HAP-1 (cell line): ENCODE data around the gene PNKD.

Source experiments
- DNase-seq, 2 experiments: peaks; one replicate each; pipeline ENCODE4 v3.0.0-alpha.2; 2016 to 2020; ENCODE audit warnings: low spot score in 2 of 2
- H3K27me3 ChIP-seq: fragments of 250-450 bp; sonication (Bioruptor Pico); 2 replicates; pipeline ENCODE4 v1.5.1; 2020; ENCODE audit warnings: low read depth, mild to moderate bottlenecking, moderate library complexity
- H3K36me3 ChIP-seq: fragments of 250-450 bp; sonication (Bioruptor Pico); replicated peaks from 2 replicates; pipeline ENCODE4 v1.5.1; 2020; ENCODE audit warnings: mild to moderate bottlenecking
- H3K4me1 ChIP-seq: fragments of 250-450 bp; sonication (Bioruptor Pico); 2 replicates; pipeline ENCODE4 v1.5.1; 2020; ENCODE audit warnings: mild to moderate bottlenecking
- H3K4me3 ChIP-seq: fragments of 250-450 bp; sonication (Bioruptor Pico); 2 replicates; pipeline ENCODE4 v1.5.1; 2020; ENCODE audit warnings: mild to moderate bottlenecking, moderate library complexity
- H3K9me3 ChIP-seq: fragments of 250-450 bp; sonication (Bioruptor Pico); 2 replicates; pipeline ENCODE4 v1.5.1; 2020; ENCODE audit warnings: mild to moderate bottlenecking, moderate library complexity
- in situ Hi-C: fragments of 300-500 bp; cut with MboI; formaldehyde crosslinking; loops from 3 replicates; pipeline ENCODE4 v1.14.3; 2020; ENCODE audit warnings: low sequenced_read_pairs, inconsistent platforms, mixed read lengths

The PNKD gene

DNA sequence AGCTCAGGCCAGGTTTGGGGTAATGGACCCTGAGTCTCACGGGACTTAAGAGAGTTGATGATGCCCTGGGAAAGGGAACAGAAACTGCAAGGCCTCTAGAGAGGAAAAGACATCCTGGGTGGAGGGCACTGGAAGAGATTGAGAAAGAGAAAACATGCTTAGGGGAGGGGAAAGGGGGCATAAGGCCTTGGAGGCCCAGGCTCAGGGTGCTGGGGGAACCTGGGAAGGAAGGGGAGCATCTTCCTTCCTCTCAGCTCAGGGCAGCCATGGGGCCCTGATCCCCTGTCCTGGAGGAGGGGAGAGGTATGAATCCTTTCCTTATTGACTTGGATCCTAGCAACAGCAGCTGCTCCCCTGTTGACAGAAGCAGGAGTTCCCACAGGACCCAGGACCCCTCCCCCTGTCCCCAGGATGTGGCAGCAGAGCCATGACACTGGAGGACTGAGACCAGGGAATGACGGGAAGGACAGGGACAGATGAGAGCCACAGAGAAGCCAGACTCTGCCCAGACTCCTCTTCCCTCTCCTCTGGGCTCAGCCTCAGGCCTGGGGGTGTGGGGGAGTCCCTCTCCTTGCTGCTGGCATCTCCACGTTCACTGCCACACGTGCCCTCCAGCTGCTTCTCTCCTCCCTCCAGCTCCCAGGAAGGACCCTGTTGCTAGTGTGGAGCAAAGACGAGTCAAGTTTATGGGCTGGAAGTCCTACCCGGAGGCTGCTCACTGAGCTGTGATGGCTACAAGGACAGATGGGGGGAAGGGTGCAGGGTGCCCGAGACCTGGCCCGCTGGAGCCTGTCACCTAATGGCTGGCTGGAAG is 8.7 kb upstream of the PNKD start:
- Histone ChIP-seq H3K4me1 (no peaks in the 10 kb centered on the region), H3K27me3 (no peaks in the 10 kb centered on the region), H3K36me3 (peaks cover 21% of the 10 kb centered on the region), H3K4me3 (no peak overlapping the region), H3K9me3 (no peaks in the 10 kb centered on the region)
- in situ Hi-C loops: no loop called here
- DNase-seq: no peak

DNA sequence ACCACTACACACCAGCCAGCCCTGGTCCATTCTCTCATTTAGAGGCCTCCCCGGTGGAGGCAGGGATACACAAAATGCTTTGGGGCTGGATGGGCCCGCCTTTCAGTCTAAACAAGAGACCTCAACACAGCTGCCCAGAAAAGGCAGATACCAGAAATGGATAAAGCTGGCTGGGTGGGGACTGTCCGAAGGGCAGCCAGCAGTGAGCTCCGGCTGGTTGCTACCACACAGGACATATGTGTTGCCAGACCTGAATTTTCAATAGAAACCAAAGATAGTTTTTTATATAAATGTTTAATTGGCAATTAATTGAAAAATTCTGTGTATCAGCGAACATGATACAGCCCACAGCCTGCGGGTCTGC is 8.1 kb upstream of the PNKD start:
- Histone ChIP-seq H3K36me3 (peaks cover 27% of the 10 kb centered on the region), H3K9me3 (no peaks in the 10 kb centered on the region), H3K27me3 (no peaks in the 10 kb centered on the region), H3K4me3 (no peak overlapping the region), H3K4me1 (no peaks in the 10 kb centered on the region)
- no peak for DNase-seq
- in situ Hi-C loops: no loop called here

DNA sequence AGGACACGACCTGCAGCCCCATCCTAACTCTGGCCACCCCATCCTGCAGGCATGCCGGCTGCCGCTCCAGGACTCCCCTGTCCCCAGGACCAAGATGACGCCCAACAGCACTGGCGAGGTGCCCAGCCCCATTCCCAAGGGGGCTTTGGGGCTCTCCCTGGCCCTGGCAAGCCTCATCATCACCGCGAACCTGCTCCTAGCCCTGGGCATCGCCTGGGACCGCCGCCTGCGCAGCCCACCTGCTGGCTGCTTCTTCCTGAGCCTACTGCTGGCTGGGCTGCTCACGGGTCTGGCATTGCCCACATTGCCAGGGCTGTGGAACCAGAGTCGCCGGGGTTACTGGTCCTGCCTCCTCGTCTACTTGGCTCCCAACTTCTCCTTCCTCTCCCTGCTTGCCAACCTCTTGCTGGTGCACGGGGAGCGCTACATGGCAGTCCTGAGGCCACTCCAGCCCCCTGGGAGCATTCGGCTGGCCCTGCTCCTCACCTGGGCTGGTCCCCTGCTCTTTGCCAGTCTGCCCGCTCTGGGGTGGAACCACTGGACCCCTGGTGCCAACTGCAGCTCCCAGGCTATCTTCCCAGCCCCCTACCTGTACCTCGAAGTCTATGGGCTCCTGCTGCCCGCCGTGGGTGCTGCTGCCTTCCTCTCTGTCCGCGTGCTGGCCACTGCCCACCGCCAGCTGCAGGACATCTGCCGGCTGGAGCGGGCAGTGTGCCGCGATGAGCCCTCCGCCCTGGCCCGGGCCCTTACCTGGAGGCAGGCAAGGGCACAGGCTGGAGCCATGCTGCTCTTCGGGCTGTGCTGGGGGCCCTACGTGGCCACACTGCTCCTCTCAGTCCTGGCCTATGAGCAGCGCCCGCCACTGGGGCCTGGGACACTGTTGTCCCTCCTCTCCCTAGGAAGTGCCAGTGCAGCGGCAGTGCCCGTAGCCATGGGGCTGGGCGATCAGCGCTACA is 7.4 kb upstream of the PNKD start:
- no peak for DNase-seq
- no peaks in the 10 kb centered on the region for H3K27me3 ChIP-seq
- no peak overlapping the region for H3K4me3 ChIP-seq
- no peaks in the 10 kb centered on the region for H3K9me3 ChIP-seq
- in situ Hi-C loops: no loop called here
- peaks cover 34% of the 10 kb centered on the region for H3K36me3 ChIP-seq
- no peaks in the 10 kb centered on the region for H3K4me1 ChIP-seq

DNA sequence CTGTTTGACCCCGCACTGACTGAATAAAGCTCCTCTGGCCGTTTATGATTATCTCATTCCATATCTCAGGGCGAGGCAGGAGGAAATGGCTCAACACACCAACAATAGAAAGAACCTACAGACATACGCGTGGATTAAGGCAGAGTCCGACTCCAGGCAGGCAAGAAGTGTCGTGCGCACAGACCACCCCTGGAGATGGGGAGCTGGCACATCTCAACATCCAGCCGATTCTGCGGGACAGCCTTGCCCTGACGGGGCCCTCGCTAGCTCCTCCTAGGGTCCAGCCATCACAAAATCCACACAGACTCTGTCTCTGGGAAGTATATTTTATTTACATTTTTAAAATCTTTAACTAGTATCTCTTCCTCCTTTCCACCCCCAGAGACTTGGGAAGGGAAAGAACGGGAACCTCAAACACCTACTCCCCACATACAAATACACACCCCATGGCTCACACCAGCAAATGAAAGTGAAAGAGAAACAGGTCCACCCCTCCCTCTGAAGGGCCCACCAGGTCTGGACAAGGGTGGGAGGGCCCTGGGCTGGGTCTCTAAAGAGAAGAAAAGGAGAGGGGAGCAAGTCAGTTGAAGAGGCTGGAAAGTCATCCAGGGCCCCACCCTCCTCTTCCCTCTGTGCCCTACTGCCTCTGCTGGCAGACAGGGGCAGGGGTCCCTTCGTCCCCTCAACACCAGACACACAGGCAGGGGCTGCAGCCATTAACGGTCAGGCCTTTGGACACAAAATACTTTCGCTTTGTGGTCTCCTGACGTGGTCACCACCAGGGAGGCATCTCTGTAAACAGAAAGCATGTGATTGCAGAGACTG is 6.3 kb upstream of the PNKD start:
- in situ Hi-C loops: no loop called here
- Histone ChIP-seq H3K4me3 (no peak overlapping the region), H3K9me3 (no peaks in the 10 kb centered on the region), H3K4me1 (no peaks in the 10 kb centered on the region), H3K27me3 (no peaks in the 10 kb centered on the region), H3K36me3 (peaks cover 36% of the 10 kb centered on the region)
- DNase-seq: no peak

DNA sequence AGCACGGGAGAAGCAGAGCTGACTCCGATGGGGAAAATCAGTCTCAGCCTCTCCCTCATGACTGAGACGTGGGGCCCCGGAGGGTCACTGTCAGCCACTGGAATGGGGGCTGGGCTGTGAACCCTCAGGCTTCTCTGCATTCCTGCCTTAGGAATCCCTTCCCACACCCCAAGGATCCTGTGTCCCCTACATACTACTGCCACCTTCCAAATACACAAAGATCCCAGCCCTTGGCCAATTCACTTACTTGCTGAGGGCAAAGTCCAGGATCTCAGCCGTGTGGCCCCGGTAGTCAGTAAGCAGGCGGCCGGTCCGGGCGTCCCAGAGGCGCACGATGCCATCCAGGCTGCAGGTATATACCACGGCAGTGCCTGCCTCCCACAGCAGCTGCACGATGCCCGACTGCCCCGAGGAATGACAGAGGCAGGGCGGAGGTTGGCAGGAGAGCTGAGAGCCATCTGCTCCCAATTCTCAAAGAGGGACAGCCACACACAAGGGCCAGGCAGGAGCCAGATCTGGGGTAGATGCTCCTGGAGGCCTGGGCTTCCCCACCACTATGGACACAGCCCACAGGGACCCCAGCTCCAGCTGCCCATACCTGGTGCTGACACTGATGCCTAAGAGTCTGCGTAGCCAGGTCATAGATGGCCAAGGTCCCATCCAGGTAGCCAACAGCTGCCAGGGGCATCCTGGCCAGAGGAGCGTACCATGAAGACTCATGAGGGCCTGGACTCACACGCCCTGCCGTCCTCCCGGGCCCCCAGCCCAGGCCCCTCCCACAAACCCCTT is 5.4 kb upstream of the PNKD start:
- in situ Hi-C loops: no loop called here
- Histone ChIP-seq H3K4me1 (no peaks in the 10 kb centered on the region), H3K27me3 (no peaks in the 10 kb centered on the region), H3K4me3 (no peak overlapping the region), H3K9me3 (no peaks in the 10 kb centered on the region), H3K36me3 (peaks cover 36% of the 10 kb centered on the region)
- DNase-seq: no peak

DNA sequence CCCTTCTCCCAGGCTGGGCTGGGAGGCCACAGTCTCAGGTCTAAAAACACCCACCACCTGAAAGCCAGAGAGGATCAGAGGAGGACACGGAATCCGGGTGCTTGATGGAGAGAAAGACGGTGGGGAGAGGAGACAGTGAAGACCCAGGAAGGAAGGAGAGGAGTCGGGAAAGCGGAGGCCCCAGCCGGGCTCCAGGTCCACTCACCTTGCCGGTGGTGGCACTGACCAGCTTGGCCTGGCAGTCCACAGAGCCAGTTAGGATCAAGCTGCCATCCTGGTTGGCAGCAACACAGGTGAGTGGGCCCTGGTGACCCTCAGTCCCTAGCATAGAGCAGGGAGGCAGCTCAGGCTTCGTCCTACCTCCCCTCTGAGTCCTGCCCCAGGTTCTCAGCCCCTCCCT is 4.7 kb upstream of the PNKD start:
- no peaks in the 10 kb centered on the region for H3K4me1 ChIP-seq
- in situ Hi-C loops: no loop called here
- DNase-seq: no peak
- no peak overlapping the region for H3K4me3 ChIP-seq
- no peaks in the 10 kb centered on the region for H3K9me3 ChIP-seq
- H3K27me3 ChIP-seq: no peaks in the 10 kb centered on the region
- H3K36me3 ChIP-seq: peaks cover 36% of the 10 kb centered on the region

DNA sequence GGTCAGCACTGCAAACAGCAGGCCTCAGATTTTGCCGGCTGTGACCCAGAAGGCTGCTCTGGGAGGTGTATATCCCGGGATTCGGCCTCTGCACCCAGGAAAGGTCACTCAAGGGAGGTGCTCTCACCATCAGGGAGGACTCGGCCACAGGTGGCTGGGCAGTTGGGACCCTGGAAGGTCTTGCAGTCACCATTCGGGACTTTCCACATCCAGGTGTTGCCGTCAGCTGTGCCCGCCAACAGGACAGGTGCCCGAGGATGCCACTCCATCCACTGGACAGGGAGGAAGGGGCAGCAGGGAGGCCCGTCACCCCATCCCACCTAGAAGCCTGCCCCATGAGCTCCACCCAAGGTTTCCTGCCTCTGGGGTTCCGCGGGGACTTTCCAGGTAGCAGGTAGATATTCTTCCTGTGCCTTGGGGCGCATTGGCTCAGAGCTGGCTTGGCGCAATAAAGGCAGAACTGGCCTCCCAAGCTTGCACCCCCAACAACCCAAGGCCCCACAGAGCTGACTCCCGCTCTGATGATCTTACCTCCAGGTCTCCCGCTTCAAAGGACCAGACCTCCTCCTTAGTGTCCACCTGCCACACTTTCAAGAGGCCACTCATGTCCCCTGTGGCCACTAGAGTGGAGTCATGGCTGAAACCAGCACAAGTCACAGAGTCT is 3.9 kb upstream of the PNKD start:
- no peak for DNase-seq
- Histone ChIP-seq H3K4me1 (peaks cover under 1% of the 10 kb centered on the region; the same call in 1 of the 2 replicates), H3K27me3 (no peaks in the 10 kb centered on the region), H3K9me3 (no peaks in the 10 kb centered on the region), H3K4me3 (no peak overlapping the region), H3K36me3 (peaks cover 36% of the 10 kb centered on the region)
- in situ Hi-C loops: no loop called here

DNA sequence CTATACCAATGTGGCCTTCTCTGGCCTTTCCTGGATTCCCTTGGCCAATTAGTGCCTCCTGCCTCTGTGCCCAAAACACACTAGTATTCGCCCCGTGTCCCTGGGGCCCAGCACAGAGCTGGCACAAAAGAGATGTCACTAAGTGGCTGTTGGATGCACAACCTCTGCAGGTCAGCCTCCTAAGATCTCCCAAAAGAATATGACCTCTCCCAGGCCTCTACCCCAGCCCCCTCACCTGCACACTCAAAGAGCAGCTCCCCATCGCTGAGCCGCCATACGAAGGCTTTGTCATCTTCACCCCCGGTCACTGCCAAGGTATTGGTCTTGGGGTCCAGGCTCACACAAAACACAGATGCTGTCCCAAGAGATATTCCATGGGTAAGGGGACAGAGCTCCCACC is 3.1 kb upstream of the PNKD start:
- Histone ChIP-seq H3K4me3 (no peak overlapping the region), H3K9me3 (no peaks in the 10 kb centered on the region), H3K27me3 (no peaks in the 10 kb centered on the region), H3K36me3 (peaks cover 41% of the 10 kb centered on the region), H3K4me1 (peaks cover 6% of the 10 kb centered on the region)
- in situ Hi-C loops: no loop called here
- DNase-seq: no peak

DNA sequence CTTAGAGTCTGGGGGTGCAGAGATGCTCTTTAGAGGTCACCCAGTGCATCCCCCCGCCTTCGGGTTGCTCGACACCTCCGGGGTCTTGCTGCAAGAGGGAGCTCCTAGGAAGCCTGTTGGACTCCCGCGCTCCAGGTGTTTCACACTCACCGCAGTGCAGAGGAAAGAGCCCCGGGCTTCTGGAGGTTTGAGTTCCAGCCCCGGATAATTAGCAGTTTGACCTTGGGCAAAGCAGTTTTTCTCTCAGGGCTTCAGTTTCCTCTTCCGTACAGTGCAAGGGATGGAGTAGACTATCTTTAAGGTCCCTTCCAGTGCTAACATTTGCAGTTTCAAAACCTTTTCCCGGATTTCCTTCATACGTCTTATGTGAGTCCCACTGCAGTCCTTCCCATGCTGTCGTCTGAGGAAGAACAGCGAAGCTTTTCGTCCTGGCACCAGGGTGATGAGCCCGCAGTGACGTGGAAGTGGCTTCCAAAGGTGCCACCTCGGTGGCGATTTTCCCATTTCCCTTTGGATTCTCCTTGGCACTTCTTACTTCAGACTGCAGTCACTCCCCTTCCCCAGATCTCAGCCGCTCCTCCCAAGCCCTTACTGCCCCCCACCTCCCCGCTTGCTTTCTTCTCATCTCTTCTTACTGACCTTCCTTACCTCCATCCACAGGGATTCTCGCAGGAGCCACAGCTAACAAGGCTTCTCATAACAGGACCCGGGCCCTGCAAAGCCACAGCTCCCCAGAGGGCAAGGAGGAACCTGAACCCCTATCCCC is 585 bp downstream of the PNKD start:
- no peaks in the 10 kb centered on the region for H3K27me3 ChIP-seq
- H3K4me3 ChIP-seq: peak overlapping the region; percentile 89
- no peaks in the 10 kb centered on the region for H3K9me3 ChIP-seq
- H3K36me3 ChIP-seq: peaks cover 53% of the 10 kb centered on the region
- peaks cover 14% of the 10 kb centered on the region for H3K4me1 ChIP-seq
- peak in 1 of 2 experiments; percentile 3 for DNase-seq
- in situ Hi-C loops: no loop called here

DNA sequence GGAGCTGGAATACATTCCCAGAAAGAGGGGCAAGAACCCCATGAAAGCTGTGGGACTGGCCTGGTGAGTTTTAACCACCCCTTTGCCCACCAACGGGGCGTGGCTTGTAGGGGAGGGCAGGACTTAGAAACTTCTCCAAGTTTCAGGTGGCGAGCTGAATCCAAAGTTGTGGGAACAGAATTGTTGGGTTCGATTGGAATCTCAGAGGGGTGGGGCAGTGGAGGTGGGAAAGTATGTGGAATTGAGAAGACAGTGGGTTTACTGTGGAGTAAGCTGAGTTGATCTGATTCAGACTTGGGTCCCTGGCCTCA is 1.1 kb downstream of the PNKD start:
- H3K27me3 ChIP-seq: no peaks in the 10 kb centered on the region
- peaks cover 53% of the 10 kb centered on the region for H3K36me3 ChIP-seq
- H3K4me3 ChIP-seq: peak overlapping the region; percentile 89
- peaks cover 14% of the 10 kb centered on the region for H3K4me1 ChIP-seq
- in situ Hi-C loops: no loop called here
- H3K9me3 ChIP-seq: no peaks in the 10 kb centered on the region
- DNase-seq: no peak

DNA sequence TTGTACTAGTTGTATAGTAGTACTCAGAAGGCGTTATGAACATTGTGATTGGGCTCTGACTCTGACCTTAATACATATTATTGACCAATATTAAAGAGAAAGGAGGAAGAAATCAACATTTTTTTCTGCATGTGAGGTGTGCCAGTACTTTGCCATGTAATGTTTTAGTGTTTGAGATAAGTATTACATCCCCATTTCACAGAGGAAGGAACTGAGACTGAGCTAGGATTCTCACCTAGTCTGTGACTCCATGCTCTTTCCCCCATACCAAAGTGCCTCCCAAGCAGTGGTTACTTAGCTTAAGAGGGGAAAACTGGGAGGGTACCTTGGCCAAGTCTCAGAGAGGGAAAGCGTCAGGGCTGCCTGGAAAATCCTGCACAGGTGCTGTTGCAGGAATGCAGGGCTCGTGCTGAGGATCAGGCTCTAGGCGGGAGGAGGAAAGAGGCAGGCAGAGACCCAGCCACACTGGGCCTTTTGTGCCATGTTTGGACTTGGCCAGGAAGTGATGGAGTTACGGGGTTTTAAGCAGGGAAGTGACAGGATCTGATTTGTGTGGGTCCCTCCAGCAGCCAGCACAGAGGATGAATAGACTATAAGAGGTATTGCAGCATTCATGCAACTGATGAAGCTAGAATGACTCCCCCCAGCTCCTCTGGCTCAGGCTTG is 1.7 kb downstream of the PNKD start:
- peaks cover 14% of the 10 kb centered on the region for H3K4me1 ChIP-seq
- in situ Hi-C loops: no loop called here
- DNase-seq: no peak
- no peaks in the 10 kb centered on the region for H3K9me3 ChIP-seq
- peak overlapping the region; percentile 89; the same call in 1 of the 2 replicates for H3K4me3 ChIP-seq
- H3K36me3 ChIP-seq: peaks cover 53% of the 10 kb centered on the region
- H3K27me3 ChIP-seq: no peaks in the 10 kb centered on the region
